ENCODE data around the gene TMPRSS3.
"Not testable (repeated sequence)": the region's sequence is repeated elsewhere in the genome, so short reads cannot be mapped to it uniquely, and the experiment has no call there.

Gene TMPRSS3

GRCh38 chr21:42409366-42409765 lies 13.5 kb upstream of the TMPRSS3 start:
- H3K4me3 ChIP-seq (ENCODE audit: low read length): no peak overlapping the region
- DNase-seq (ENCODE audit: low read depth): no peak
- no peak for TF ChIP-seq CTCF (conservative IDR thresholded peaks at IDR 0.05; ENCODE audit: low read length)

- DNase-seq (ENCODE audit: low read depth); H3K4me3 ChIP-seq (ENCODE audit: low read length): not testable (repeated sequence)
These were observed 12.9 kb upstream of the TMPRSS3 start for GRCh38 chr21:42408718-42409117.

GRCh38 chr21:42407476-42407875 lies 11.6 kb upstream of the TMPRSS3 start:
- no peak for TF ChIP-seq CTCF (conservative IDR thresholded peaks at IDR 0.05; ENCODE audit: low read length)
- no peak overlapping the region for H3K4me3 ChIP-seq (ENCODE audit: low read length)
- DNase-seq (ENCODE audit: low read depth): no peak

- H3K4me3 ChIP-seq (ENCODE audit: low read length): no peak overlapping the region
These were observed 11.0 kb upstream of the TMPRSS3 start for GRCh38 chr21:42406866-42407265.

GRCh38 chr21:42406201-42406621 lies 10.4 kb upstream of the TMPRSS3 start:
- TF ChIP-seq CTCF (conservative IDR thresholded peaks at IDR 0.05; ENCODE audit: low read length): no peak
- no peak for DNase-seq (ENCODE audit: low read depth)
- no peak overlapping the region for H3K4me3 ChIP-seq (ENCODE audit: low read length)

More at GRCh38 chr21:42406866-42407265, 11.0 kb upstream of the TMPRSS3 start:
- TF ChIP-seq CTCF (conservative IDR thresholded peaks at IDR 0.05; ENCODE audit: low read length): no peak
- no peak for DNase-seq (ENCODE audit: low read depth)

GRCh38 chr21:42405064-42406013 lies 9.5 kb upstream of the TMPRSS3 start:
- no peak for DNase-seq (ENCODE audit: low read depth)
- H3K4me3 ChIP-seq (ENCODE audit: low read length): no peak overlapping the region
- TF ChIP-seq CTCF (conservative IDR thresholded peaks at IDR 0.05; ENCODE audit: low read length): no peak

- no peak for DNase-seq (ENCODE audit: low read depth)
- no peak overlapping the region for H3K4me3 ChIP-seq (ENCODE audit: low read length)
- TF ChIP-seq CTCF (conservative IDR thresholded peaks at IDR 0.05; ENCODE audit: low read length): no peak
These were observed 8.7 kb upstream of the TMPRSS3 start for GRCh38 chr21:42404539-42404938.

Data from AG10803 (cell line).